Panc1 (cell line): ENCODE measurements around the gene SPATA3. TPM values are rescaled to one million over a fixed set of nuclear protein-coding genes. Genes with fewer than 3 reads are reported as not detected.

Experiments used
- ATAC-seq: fragments of 200-7000 bp; cut with Tn5 transposase; 2 replicates; pipeline ENCODE4 v1.9.1; 2020; ENCODE audit warnings: mild to moderate bottlenecking, moderate library complexity
- BruUV-seq: library from RNA; stranded (reverse); fragments of 400-500 nt; replicated peaks from 2 replicates; lab custom pipeline; 2021; lab: Mats Ljungman, UMichigan
- CTCF ChIA-PET: fragments of 300-600 bp; sonication (Branson Sonifier 250); formaldehyde crosslinking; loops from one replicate; lab custom pipeline; 2022; ENCODE audit warnings: antibody characterized with exemption; lab: Charles Lee
- POLR2A ChIA-PET: fragments of 300-600 bp; sonication (Branson Sonifier 250); formaldehyde crosslinking; loops from one replicate; lab custom pipeline; 2022; ENCODE audit warnings: antibody characterized with exemption; lab: Charles Lee
- DNase-seq: peaks from one replicate; pipeline ENCODE4 v3.0.0-alpha.2; 2010; ENCODE audit warnings: low read depth, low spot score
- H3K27ac ChIP-seq: 2 replicates; pipeline ENCODE4 v1.5.1; 2011; ENCODE audit warnings: mild to moderate bottlenecking, low read length, inconsistent platforms
- H3K27me3 ChIP-seq: fragments of 200-500 bp; sonication (Bioruptor generic); 2 replicates; pipeline ENCODE4 v1.6.0; 2014; ENCODE audit warnings: low read length, inconsistent platforms; ENCODE audit not compliant: control insufficient read depth, insufficient read depth
- H3K36me3 ChIP-seq: fragments of 200-500 bp; sonication (Bioruptor generic); 2 replicates; pipeline ENCODE4 v1.5.1; 2014; ENCODE audit warnings: inconsistent platforms, mild to moderate bottlenecking, low read length, moderate library complexity; ENCODE audit not compliant: control insufficient read depth, insufficient read depth
- H3K4me1 ChIP-seq: 2 replicates; pipeline ENCODE4 v1.5.1; 2011; ENCODE audit warnings: inconsistent platforms, mild to moderate bottlenecking, low read length, moderate library complexity; ENCODE audit not compliant: control insufficient read depth, insufficient read depth
- H3K4me3 ChIP-seq, 2 experiments: 2 replicates each; pipeline ENCODE4 v1.5.1; 2011 to 2012; ENCODE audit warnings: low read depth in 2 of 2, low read length in 2 of 2, mild to moderate bottlenecking in 2 of 2, inconsistent platforms in 1 of 2, moderate library complexity in 1 of 2
- H3K9me3 ChIP-seq: fragments of 200-500 bp; sonication (Bioruptor generic); 2 replicates; pipeline ENCODE4 v1.5.1; 2014; ENCODE audit warnings: low read depth, mild to moderate bottlenecking, inconsistent platforms, low read length, moderate library complexity; ENCODE audit not compliant: control insufficient read depth, insufficient read depth
- POLR2AphosphoS5 ChIP-seq: IDR thresholded peaks from 2 replicates; pipeline ENCODE4 v1.6.1; 2012; ENCODE audit warnings: mild to moderate bottlenecking, low read depth, low read length, moderate library complexity
- SIN3A ChIP-seq: IDR thresholded peaks from 2 replicates; pipeline ENCODE4 v1.6.1; 2012; ENCODE audit warnings: low read depth, mild to moderate bottlenecking, low read length, moderate library complexity, borderline replicate concordance; ENCODE audit not compliant: insufficient read depth
- TCF7L2 ChIP-seq: IDR thresholded peaks from 2 replicates; pipeline ENCODE4 v1.6.1; 2011; ENCODE audit warnings: mild to moderate bottlenecking, low read depth, low read length, inconsistent platforms
- in situ Hi-C: cut with HindIII; loops from 2 replicates; pipeline ENCODE4 v1.10.0; 2016; ENCODE audit warnings: low sequenced_read_pairs, low pct_unique_long_range_greater_than_20kb
- intact Hi-C: fragments of 100-400 bp; cut with micrococcal nuclease; formaldehyde crosslinking; loops from one replicate; pipeline ENCODE4 v1.10.0; 2022; ENCODE audit not compliant: unreplicated experiment
- total RNA-seq: library from RNA; stranded (reverse); gene quantifications from one replicate; pipeline ENCODE4 v1.2.1, GENCODE V29; 2021; ENCODE audit not compliant: unreplicated experiment
- TF ChIP-seq, protein P1 (sequence below): fragments of 450-650 bp; IDR thresholded peaks from 2 replicates; pipeline ENCODE4 v1.5.1; 2017; ENCODE audit warnings: mild to moderate bottlenecking
- TF ChIP-seq, protein P2 (sequence below), 2 experiments: IDR thresholded peaks; 2 replicates each; pipeline ENCODE4 v1.6.1; 2011 to 2012; ENCODE audit warnings: low read depth in 2 of 2, control low read depth in 1 of 2, low read length in 1 of 2, mild to moderate bottlenecking in 1 of 2, moderate library complexity in 1 of 2; ENCODE audit not compliant: insufficient read depth in 1 of 2

The SPATA3 gene
- total RNA-seq, 1 experiment from 2014 or later, result not detected

DNA sequence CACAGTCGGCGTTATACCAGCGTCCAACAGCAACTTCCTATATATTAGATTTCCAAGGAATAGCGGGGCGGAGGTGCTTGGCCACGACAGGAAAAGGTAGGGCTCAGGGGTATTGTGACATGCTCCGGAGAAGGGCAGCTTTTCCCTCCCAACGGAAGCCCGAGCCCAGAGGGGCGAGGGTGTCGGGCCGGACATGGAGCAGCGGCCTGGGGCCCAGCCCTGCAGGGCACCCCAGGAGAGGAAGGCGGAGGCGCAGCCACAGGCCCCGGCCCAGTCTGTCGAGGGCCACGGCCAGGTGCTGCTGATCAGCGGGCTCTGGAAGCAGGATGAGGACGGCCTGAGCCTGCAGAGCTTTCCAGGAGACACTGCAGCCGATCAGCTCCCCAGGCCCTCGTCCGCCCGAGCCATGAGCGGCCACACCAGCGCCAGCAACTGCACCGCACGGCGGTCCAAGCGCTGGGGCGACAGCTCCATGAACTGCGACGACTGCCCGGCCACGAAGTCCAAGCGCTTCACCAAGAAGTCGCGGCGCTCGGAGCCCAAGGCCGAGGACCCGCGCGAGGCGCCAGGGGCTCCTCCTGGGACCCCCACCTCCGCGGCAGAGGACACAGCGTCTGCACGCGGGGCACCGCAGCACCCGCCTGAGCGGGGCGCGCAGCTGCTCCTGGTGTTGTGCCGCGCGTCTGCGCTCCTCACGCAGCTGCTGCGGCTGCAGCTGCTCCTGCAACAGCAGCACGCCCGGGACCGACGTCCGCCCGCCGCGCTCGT lies 5.6 kb upstream of the SPATA3 start:
- Histone ChIP-seq H3K4me1 (peaks cover 4% of the 10 kb centered on the region), H3K4me3 (no peak overlapping the region), H3K36me3 (no peaks in the 10 kb centered on the region), H3K9me3 (no peaks in the 10 kb centered on the region), H3K27ac (no peak overlapping the region), H3K27me3 (no peaks in the 10 kb centered on the region)
- ATAC-seq (no peak), DNase-seq (no peak)
- BruUV-seq, result no TSS peak
- intact Hi-C loops, result no loop called here
- ChIA-PET POLR2A (no interaction called here), CTCF (no interaction called here)
- no peak for TF ChIP-seq POLR2AphosphoS5
- no peak for TF ChIP-seq TCF7L2
- TF ChIP-seq, protein P1, sequence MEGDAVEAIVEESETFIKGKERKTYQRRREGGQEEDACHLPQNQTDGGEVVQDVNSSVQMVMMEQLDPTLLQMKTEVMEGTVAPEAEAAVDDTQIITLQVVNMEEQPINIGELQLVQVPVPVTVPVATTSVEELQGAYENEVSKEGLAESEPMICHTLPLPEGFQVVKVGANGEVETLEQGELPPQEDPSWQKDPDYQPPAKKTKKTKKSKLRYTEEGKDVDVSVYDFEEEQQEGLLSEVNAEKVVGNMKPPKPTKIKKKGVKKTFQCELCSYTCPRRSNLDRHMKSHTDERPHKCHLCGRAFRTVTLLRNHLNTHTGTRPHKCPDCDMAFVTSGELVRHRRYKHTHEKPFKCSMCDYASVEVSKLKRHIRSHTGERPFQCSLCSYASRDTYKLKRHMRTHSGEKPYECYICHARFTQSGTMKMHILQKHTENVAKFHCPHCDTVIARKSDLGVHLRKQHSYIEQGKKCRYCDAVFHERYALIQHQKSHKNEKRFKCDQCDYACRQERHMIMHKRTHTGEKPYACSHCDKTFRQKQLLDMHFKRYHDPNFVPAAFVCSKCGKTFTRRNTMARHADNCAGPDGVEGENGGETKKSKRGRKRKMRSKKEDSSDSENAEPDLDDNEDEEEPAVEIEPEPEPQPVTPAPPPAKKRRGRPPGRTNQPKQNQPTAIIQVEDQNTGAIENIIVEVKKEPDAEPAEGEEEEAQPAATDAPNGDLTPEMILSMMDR, result no peak
- no peak for TF ChIP-seq SIN3A
- TF ChIP-seq, protein P2, sequence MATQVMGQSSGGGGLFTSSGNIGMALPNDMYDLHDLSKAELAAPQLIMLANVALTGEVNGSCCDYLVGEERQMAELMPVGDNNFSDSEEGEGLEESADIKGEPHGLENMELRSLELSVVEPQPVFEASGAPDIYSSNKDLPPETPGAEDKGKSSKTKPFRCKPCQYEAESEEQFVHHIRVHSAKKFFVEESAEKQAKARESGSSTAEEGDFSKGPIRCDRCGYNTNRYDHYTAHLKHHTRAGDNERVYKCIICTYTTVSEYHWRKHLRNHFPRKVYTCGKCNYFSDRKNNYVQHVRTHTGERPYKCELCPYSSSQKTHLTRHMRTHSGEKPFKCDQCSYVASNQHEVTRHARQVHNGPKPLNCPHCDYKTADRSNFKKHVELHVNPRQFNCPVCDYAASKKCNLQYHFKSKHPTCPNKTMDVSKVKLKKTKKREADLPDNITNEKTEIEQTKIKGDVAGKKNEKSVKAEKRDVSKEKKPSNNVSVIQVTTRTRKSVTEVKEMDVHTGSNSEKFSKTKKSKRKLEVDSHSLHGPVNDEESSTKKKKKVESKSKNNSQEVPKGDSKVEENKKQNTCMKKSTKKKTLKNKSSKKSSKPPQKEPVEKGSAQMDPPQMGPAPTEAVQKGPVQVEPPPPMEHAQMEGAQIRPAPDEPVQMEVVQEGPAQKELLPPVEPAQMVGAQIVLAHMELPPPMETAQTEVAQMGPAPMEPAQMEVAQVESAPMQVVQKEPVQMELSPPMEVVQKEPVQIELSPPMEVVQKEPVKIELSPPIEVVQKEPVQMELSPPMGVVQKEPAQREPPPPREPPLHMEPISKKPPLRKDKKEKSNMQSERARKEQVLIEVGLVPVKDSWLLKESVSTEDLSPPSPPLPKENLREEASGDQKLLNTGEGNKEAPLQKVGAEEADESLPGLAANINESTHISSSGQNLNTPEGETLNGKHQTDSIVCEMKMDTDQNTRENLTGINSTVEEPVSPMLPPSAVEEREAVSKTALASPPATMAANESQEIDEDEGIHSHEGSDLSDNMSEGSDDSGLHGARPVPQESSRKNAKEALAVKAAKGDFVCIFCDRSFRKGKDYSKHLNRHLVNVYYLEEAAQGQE (IDR thresholded peaks at IDR 0.05; ENCODE audit: insufficient read depth in 1 of 2, low read depth in 2 of 2, low read length in 1 of 2), result no peak
- in situ Hi-C loops, result no loop called here

DNA sequence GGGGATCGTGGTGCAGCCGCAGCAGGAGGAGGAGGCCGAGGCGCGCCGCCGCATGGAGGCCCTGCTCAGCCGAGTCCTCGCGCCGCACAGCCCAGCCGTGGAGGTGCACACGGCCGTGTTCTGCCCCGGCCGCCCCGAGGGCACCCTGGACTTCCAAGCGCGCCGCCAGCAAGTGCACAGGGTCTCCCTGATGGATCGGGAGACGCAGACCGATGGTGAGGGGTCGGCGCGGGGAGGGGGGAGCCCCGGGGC lies 5.1 kb upstream of the SPATA3 start:
- in situ Hi-C loops, result no loop called here
- H3K4me1 ChIP-seq, result peaks cover 4% of the 10 kb centered on the region
- DNase-seq (no peak), ATAC-seq (no peak)
- ChIA-PET CTCF (no interaction called here), POLR2A (no interaction called here)
- no peaks in the 10 kb centered on the region for H3K9me3 ChIP-seq
- H3K36me3 ChIP-seq, result no peaks in the 10 kb centered on the region
- H3K4me3 ChIP-seq, result no peak overlapping the region
- H3K27me3 ChIP-seq, result no peaks in the 10 kb centered on the region
- no peak for TF ChIP-seq TCF7L2
- TF ChIP-seq, protein P2 (IDR thresholded peaks at IDR 0.05; ENCODE audit: insufficient read depth in 1 of 2, low read depth in 2 of 2, low read length in 1 of 2), result no peak
- TF ChIP-seq, protein P1, result no peak
- no peak for TF ChIP-seq POLR2AphosphoS5
- no peak for TF ChIP-seq SIN3A
- no peak overlapping the region for H3K27ac ChIP-seq
- intact Hi-C loops, result no loop called here
- BruUV-seq, result no TSS peak
